ENCODE measurements around the gene PGA5.
A peak's percentile ranks its signal among the peaks of the same experiment; 100 is the strongest.

PGA5 gene

DNA sequence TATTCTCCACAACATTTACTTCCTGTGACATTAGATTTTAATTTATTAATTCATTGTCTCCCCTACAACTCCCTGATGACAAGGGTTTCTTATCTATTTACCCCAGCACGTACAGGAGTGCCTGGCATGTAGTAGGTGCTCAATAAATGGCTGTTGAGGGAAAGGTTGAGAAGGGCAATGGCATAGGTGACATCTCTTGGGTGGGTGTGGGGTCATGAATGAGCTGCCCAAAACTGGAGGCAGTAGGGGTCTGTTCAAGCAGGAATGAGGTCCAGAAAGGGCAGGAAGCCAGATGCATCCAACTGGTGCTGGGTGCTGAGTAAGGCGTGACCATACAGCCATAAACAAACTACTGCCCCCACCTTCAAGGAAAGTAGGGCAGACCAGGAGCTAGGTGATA, 51.4 kb downstream of the PGA5 start:
- Histone ChIP-seq H3K27me3 (no peaks in the 10 kb centered on the region), H4K20me1 (peaks cover 0 to 63% (median 24%) of the 10 kb centered on the region in 11 experiments; a peak in 16 of 22 replicates), H3K9me3 (replicated peaks in 1 of 11) (no peaks in the 10 kb centered on the region), H3K4me3 (peak overlapping the region in 1 of 10 experiments; percentile 82; a peak in 1 of 20 replicates), H3K4me1 (peaks cover 58 to 79% (median 70%) of the 10 kb centered on the region in 10 experiments), H3K27ac (peak overlapping the region in 3 of 11 experiments; percentile 12 to 27 (median 26); a peak in 3 of 22 replicates), H3K36me3 (peaks cover 0 to 56% (median 43%) of the 10 kb centered on the region in 11 experiments; a peak in 19 of 22 replicates), H3K9ac (peak overlapping the region in 6 of 11 experiments; percentile 33 to 98 (median 92); a peak in 6 of 22 replicates), H3K4me2 (peak overlapping the region; percentile 86 to 99 (median 95))
- TF ChIP-seq Cebpa-rat (IDR thresholded peaks at IDR 0.05), result no peak

DNA sequence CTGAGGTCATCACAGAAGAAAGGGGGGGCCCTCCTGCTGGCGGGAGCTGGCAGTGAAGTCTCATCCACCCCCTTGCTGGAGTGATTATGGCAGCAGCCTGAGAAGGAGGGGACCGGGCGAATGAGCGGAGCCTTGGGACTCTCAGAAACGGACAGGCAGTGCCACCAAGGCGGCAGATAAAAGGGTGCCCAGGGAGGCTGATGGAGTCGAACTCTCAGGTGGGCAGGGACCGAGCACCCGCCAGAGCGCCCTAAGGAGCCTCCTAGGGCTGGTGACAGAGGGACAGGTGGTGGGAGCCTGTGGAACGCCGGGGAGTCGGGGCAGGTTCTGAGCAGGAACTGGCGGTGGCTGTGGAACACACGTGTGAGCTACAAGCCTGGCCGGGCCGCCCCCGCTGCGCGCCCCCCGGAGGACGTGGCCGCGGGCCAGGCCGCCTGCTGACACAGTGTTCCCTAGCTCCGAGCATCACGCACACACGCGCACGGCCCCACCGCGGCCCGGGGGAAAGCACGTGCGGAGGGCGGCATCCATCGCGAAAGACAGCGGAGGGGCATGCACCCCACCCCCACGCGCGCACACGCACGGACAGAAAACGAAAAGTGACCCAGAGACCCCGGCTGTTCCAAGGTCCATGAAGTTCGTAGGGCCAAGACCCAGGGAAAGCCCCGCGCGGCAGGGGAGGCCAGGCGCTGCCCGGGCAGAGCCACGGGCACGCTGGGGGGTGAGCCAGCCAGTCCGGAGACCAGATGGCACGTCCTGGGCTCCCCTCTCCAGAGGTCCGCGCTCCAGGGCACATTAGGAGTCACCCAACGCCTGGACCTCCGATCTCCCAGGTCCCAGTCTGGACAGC, 53.1 kb downstream of the PGA5 start:
- peak overlapping the region; percentile 89 to 98 (median 91) for H3K9ac ChIP-seq
- peak overlapping the region; percentile 86 to 99 (median 95) for H3K4me2 ChIP-seq
- TF ChIP-seq Cebpa-rat (IDR thresholded peaks at IDR 0.05), result no peak
- peak overlapping the region; percentile 77 to 97 (median 93) for H3K27ac ChIP-seq
- H3K4me3 ChIP-seq, result peak overlapping the region; percentile 65 to 90 (median 80)
- no peaks in the 10 kb centered on the region for H3K27me3 ChIP-seq
- peaks cover 0 to 61% (median 40%) of the 10 kb centered on the region in 11 experiments; a peak in 17 of 22 replicates for H4K20me1 ChIP-seq
- H3K4me1 ChIP-seq, result peaks cover 62 to 80% (median 71%) of the 10 kb centered on the region in 10 experiments
- no peaks in the 10 kb centered on the region for H3K9me3 ChIP-seq (replicated peaks in 1 of 11)
- H3K36me3 ChIP-seq, result peaks cover 2 to 51% (median 37%) of the 10 kb centered on the region in 11 experiments

DNA sequence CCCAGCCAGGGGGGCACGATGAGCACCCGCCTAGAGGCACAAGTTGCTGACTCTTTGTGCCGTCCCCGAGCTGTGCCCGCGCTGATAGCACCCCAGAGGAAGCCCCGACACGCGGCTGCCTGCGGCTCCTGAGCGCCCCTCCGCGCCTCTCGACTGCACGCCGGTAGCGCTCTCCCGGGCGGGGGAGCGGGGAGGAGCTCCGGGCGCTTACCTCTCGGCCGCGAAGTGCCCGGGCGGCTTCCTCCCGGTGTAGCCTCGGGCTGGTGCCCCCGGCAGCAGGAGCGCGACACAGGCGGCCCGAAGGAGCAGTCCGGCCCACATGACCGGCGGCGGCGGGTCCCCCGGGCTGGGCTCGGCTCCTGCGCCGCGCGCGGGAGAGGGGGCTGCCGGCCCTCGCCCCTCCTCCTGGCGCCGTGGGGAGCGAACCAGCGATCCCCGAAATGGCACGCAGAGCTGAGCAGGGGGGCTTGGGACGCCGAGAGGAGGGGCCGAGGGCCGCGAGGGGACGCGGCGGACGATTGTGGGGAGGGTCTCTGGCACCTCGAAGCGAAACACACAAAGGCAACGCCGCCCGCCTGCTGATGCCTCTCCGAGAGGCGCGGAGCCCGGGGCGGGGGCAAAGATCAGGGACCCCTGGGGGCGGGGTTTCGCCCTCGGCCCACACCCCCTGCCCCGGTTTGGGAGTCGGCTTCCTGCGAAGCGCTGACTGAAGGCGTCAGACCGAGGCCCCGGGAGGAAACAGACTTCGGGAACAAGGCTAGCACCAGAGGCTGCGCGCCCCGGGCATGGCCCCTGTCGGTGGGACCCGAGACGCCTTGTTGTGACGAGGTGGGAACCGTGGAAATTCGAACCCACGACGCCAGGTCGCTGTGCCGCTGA, 54.0 kb downstream of the PGA5 start, which contains the start of gene VWCE:
Gene VWCE (minus strand): TSS at position 600 of the 879 bp plus-strand sequence. CDS start 279 bp downstream, at position 321.
- H3K9me3 ChIP-seq (replicated peaks in 1 of 11), result no peaks in the 10 kb centered on the region
- H3K36me3 ChIP-seq, result peaks cover 10 to 51% (median 37%) of the 10 kb centered on the region in 11 experiments
- H3K27me3 ChIP-seq, result no peaks in the 10 kb centered on the region
- peak within 1 kb of the TSS; percentile 65 to 90 (median 80) for H3K4me3 ChIP-seq
- peak within 1 kb of the TSS; percentile 86 to 99 (median 95) for H3K4me2 ChIP-seq
- H3K9ac ChIP-seq, result peak within 1 kb of the TSS; percentile 89 to 98 (median 91)
- no peak for TF ChIP-seq Cebpa-rat (IDR thresholded peaks at IDR 0.05)
- peak within 1 kb of the TSS; percentile 77 to 97 (median 93) for H3K27ac ChIP-seq
- peaks cover 0 to 59% (median 36%) of the 10 kb centered on the region in 11 experiments; a peak in 18 of 22 replicates for H4K20me1 ChIP-seq
- peaks cover 66 to 87% (median 76%) of the 10 kb centered on the region in 10 experiments for H3K4me1 ChIP-seq

DNA sequence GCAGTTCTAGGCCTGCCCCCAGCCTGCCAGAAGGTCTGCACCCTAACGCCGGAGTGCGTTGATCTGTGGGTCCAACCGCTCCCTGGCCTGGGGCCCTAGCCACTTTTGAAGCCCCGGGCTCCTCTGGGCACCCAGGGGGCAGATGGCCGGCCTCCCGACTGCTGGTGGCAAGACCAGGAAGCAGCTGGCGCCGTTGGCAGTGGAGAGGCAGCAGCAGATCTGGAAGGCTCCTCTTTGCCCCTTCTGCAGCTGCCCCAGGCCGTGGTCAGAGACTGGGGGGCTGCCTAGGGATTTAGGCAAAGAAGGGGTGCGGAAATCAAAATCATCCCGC, 54.6 kb downstream of the PGA5 start:
- H3K36me3 ChIP-seq, result peaks cover 16 to 51% (median 38%) of the 10 kb centered on the region in 11 experiments
- peaks cover 0 to 58% (median 33%) of the 10 kb centered on the region in 11 experiments; a peak in 18 of 22 replicates for H4K20me1 ChIP-seq
- H3K4me2 ChIP-seq, result peak overlapping the region; percentile 86 to 99 (median 95)
- no peak for TF ChIP-seq Cebpa-rat (IDR thresholded peaks at IDR 0.05)
- peaks cover 66 to 89% (median 76%) of the 10 kb centered on the region in 10 experiments for H3K4me1 ChIP-seq
- no peaks in the 10 kb centered on the region for H3K27me3 ChIP-seq
- peak overlapping the region; percentile 65 to 90 (median 80) for H3K4me3 ChIP-seq
- H3K27ac ChIP-seq, result peak overlapping the region; percentile 77 to 97 (median 93)
- peak overlapping the region; percentile 89 to 98 (median 91) for H3K9ac ChIP-seq
- H3K9me3 ChIP-seq (replicated peaks in 1 of 11), result no peaks in the 10 kb centered on the region

DNA sequence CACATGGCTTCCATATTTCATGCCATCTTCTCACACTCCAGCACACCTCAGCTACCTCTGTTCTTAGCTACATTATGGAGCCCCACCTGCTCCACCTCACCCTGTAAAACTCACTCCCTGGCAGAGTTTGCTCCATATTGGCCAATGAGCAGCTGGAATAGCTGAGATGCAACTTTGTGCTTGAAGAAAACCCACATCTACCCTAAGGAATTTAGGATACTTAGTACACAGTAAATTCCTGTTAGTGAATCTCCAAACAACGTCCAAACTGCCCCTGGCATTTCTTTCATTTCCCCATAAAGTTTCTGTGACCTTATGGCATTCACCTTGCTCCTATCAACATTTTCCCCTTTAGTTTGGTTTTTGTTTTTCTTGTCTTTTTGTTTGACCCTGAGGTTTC, 56.4 kb downstream of the PGA5 start:
- H3K4me3 ChIP-seq, result peak overlapping the region in 6 of 10 experiments; percentile 1 to 28 (median 14); a peak in 4 of 20 replicates
- H4K20me1 ChIP-seq, result peaks cover 0 to 48% (median 21%) of the 10 kb centered on the region in 11 experiments; a peak in 18 of 22 replicates
- peak overlapping the region in 10 of 11 experiments; percentile 14 to 60 (median 50); a peak in 19 of 22 replicates for H3K9ac ChIP-seq
- peak overlapping the region; percentile 25 to 71 (median 59); a peak in 20 of 22 replicates for H3K27ac ChIP-seq
- peak overlapping the region; percentile 86 to 99 (median 95) for H3K4me2 ChIP-seq
- H3K9me3 ChIP-seq (replicated peaks in 1 of 11), result no peaks in the 10 kb centered on the region
- TF ChIP-seq Cebpa-rat (IDR thresholded peaks at IDR 0.05), result no peak
- peaks cover 34 to 51% (median 41%) of the 10 kb centered on the region in 11 experiments for H3K36me3 ChIP-seq
- H3K4me1 ChIP-seq, result peaks cover 57 to 72% (median 65%) of the 10 kb centered on the region in 10 experiments
- H3K27me3 ChIP-seq, result no peaks in the 10 kb centered on the region

DNA sequence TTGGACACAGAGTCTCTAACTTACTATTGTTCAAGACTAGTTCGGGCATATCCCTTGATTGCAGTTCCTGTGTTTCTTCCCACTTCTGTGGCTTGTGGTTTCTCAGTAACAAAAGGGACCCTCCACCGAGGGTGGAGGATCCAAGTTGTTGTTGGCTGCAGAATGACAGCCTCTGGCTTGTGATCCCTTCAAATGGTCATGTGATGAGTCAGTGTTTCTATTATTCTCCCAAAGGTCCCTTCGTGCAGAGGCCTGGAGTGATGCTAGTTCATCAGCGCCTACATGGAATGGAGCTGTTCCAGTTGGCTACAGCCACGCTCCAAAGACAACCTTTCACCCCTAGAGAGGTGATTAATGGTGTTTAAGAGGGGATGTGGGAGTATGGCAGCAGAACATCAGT, 56.8 kb downstream of the PGA5 start:
- Histone ChIP-seq H3K4me2 (peak overlapping the region; percentile 86 to 99 (median 95)), H3K27me3 (no peaks in the 10 kb centered on the region), H4K20me1 (peaks cover 0 to 48% (median 22%) of the 10 kb centered on the region in 11 experiments; a peak in 18 of 22 replicates), H3K27ac (peak overlapping the region in 10 of 11 experiments; percentile 25 to 71 (median 60); a peak in 17 of 22 replicates), H3K4me1 (peaks cover 53 to 68% (median 61%) of the 10 kb centered on the region in 10 experiments), H3K9ac (peak overlapping the region in 10 of 11 experiments; percentile 14 to 60 (median 50); a peak in 16 of 22 replicates), H3K9me3 (replicated peaks in 1 of 11) (no peaks in the 10 kb centered on the region), H3K36me3 (peaks cover 38 to 52% (median 45%) of the 10 kb centered on the region in 11 experiments), H3K4me3 (peak overlapping the region in 4 of 10 experiments; percentile 1 to 28 (median 10); a peak in 3 of 20 replicates)
- no peak for TF ChIP-seq Cebpa-rat (IDR thresholded peaks at IDR 0.05)

DNA sequence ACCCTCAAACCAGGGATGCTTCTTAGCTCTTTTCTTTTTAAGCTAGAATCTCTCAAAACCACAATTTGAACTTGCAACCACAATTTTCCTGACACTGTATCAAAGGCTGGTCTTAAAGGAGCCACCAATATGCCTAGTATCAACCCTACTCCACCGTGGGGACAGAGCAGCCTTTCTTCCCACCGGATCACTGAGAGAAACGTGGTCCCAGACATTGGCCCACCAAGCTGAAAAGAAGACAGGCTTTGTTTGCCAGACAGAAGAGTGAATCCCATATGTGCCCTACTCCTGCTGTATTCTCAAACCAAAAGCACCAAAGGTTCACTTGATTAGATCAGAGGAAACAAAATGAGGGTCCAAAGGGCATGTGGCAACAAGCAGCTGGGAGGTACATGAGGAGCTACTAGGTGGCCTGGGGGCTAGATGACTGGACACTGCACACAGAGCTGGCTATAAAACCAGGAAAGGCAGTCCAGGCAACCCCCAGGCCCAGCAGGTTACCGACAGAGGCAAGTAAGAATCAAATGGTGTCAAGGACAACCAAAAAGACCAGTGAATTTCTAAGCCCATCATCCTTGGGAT, 57.8 kb downstream of the PGA5 start:
- Histone ChIP-seq H4K20me1 (peaks cover 0 to 56% (median 25%) of the 10 kb centered on the region in 11 experiments; a peak in 14 of 22 replicates), H3K4me2 (peak overlapping the region; percentile 86 to 99 (median 95)), H3K36me3 (peaks cover 48 to 63% (median 55%) of the 10 kb centered on the region in 11 experiments), H3K9me3 (replicated peaks in 1 of 11) (no peaks in the 10 kb centered on the region), H3K27ac (peak overlapping the region in 8 of 11 experiments; percentile 15 to 71 (median 48); a peak in 9 of 22 replicates), H3K4me3 (no peak overlapping the region), H3K27me3 (no peaks in the 10 kb centered on the region), H3K4me1 (peaks cover 43 to 58% (median 51%) of the 10 kb centered on the region in 10 experiments), H3K9ac (peak overlapping the region in 2 of 11 experiments; percentile 47 to 54; a peak in 2 of 22 replicates)
- TF ChIP-seq Cebpa-rat (IDR thresholded peaks at IDR 0.05), result no peak
